Keratinocyte (primary cell): Measurements from ENCODE around the gene KLK1. TPM values are rescaled to one million over a fixed set of nuclear protein-coding genes. Genes with fewer than 3 reads are reported as not detected.

Experiments
- DNase-seq: peaks from one replicate; pipeline ENCODE4 v3.0.0-alpha.2; 2011; ENCODE audit warnings: low read depth, missing footprints, low spot score
- FAIRE-seq: peaks from 2 replicates; lab custom pipeline; 2011; peaks lifted over from hg19 to GRCh38; lab: Jason Lieb, UNC
- H2AFZ ChIP-seq: 2 replicates; pipeline ENCODE4 v1.6.0; 2012; ENCODE audit warnings: low read length, control low read depth, inconsistent platforms; ENCODE audit not compliant: control insufficient read depth
- H3K27ac ChIP-seq: 2 replicates; pipeline ENCODE4 v1.5.1; 2011; ENCODE audit warnings: low read length; ENCODE audit not compliant: control insufficient read depth, insufficient read depth
- H3K27me3 ChIP-seq: 3 replicates; pipeline ENCODE4 v1.6.0; 2011; ENCODE audit warnings: low read length; ENCODE audit not compliant: control insufficient read depth, insufficient read depth; ENCODE audit errors: extremely low read depth
- H3K36me3 ChIP-seq, 2 experiments: 2 replicates in 1 of 2; 3 replicates in 1 of 2; pipeline ENCODE4 v1.5.1; 2011; ENCODE audit warnings: low read length in 2 of 2, mild to moderate bottlenecking in 1 of 2; ENCODE audit not compliant: control insufficient read depth in 2 of 2, insufficient read depth in 2 of 2; ENCODE audit errors: extremely low read depth in 1 of 2
- H3K4me1 ChIP-seq: 3 replicates; pipeline ENCODE4 v1.5.1; 2011; ENCODE audit warnings: low read length; ENCODE audit not compliant: control insufficient read depth, insufficient read depth; ENCODE audit errors: extremely low read depth
- H3K4me2 ChIP-seq: 3 replicates; pipeline ENCODE4 v1.6.0; 2011; ENCODE audit warnings: low read depth, low read length; ENCODE audit not compliant: control insufficient read depth, insufficient read depth; ENCODE audit errors: extremely low read depth
- H3K4me3 ChIP-seq, 3 experiments: fragments of 200-600 bp in 1 of 3; sonication (generic) in 1 of 3; 2 replicates in 2 of 3; 3 replicates in 1 of 3; pipeline ENCODE4 v1.5.1; 2011 to 2016; ENCODE audit warnings: low read length in 3 of 3, mild to moderate bottlenecking in 3 of 3, control low read depth in 2 of 3, inconsistent platforms in 1 of 3, low read depth in 1 of 3, mixed read lengths in 1 of 3, mixed run types in 1 of 3, moderate library complexity in 1 of 3; ENCODE audit not compliant: control insufficient read depth in 2 of 3, insufficient read depth in 2 of 3; ENCODE audit errors: extremely low read depth in 1 of 3
- H3K79me2 ChIP-seq: 2 replicates; pipeline ENCODE4 v1.6.0; 2012; ENCODE audit warnings: low read length; ENCODE audit not compliant: control insufficient read depth, insufficient read depth
- H3K9ac ChIP-seq: 3 replicates; pipeline ENCODE4 v1.6.0; 2011; ENCODE audit warnings: low read length; ENCODE audit not compliant: control insufficient read depth, insufficient read depth; ENCODE audit errors: extremely low read depth
- H3K9me1 ChIP-seq: 3 replicates; pipeline ENCODE4 v1.6.0; 2011; ENCODE audit warnings: low read length; ENCODE audit not compliant: control insufficient read depth, insufficient read depth; ENCODE audit errors: extremely low read depth
- H3K9me3 ChIP-seq: 2 replicates; pipeline ENCODE4 v1.5.1; 2012; ENCODE audit warnings: low read depth, low read length; ENCODE audit not compliant: control insufficient read depth
- H4K20me1 ChIP-seq: 3 replicates; pipeline ENCODE4 v1.6.0; 2011; ENCODE audit warnings: low read length; ENCODE audit not compliant: control insufficient read depth, insufficient read depth; ENCODE audit errors: extremely low read depth
- EZH2 ChIP-seq: IDR thresholded peaks from one replicate; pipeline ENCODE4 v1.6.1; 2012; ENCODE audit warnings: inconsistent platforms, mild to moderate bottlenecking, low read length, moderate library complexity
- dilution Hi-C: fragments of 300-500 bp; cut with MboI; formaldehyde crosslinking; loops from one replicate; pipeline ENCODE4 v1.7.0; 2020; ENCODE audit warnings: low sequenced_read_pairs; ENCODE audit not compliant: extremely low pct_ligation_motif_present
- polyA plus RNA-seq, 5 experiments: library from polyadenylated mRNA; depleted of rRNA in 3 of 5; stranded (reverse) in 3 of 5; stranded (forward) in 1 of 5; unstranded in 1 of 5; fragments of >200 nt; gene quantifications; 1 replicate in 1 of 5; 2 replicates in 3 of 5; 3 replicates in 1 of 5; pipeline versions ENCODE4 v1.2.1 to v1.2.3, GENCODE V29; 2011 to 2012; ENCODE audit warnings: missing spikeins in 2 of 5, low read depth in 1 of 5, low replicate concordance in 1 of 5
- TF ChIP-seq, protein P1 (sequence below), 3 experiments: IDR thresholded peaks in 1 of 3; conservative IDR thresholded peaks in 1 of 3; optimal IDR thresholded peaks in 1 of 3; 2 replicates in 2 of 3; 3 replicates in 1 of 3; pipeline versions ENCODE3 to v1.5.1; 2011; ENCODE audit warnings: low read length in 3 of 3, mild to moderate bottlenecking in 3 of 3, moderate library complexity in 2 of 3, control low read depth in 1 of 3, inconsistent platforms in 1 of 3; ENCODE audit not compliant: insufficient read depth in 2 of 3; ENCODE audit errors: extremely low read depth in 1 of 3

KLK1 gene
- polyA plus RNA-seq, 1 donor (not counting 4 experiments of a cell fraction or from before 2014, with no cell fraction given): 0.31 TPM

GRCh38 chr19:50820086-50820485 lies 3.5 kb downstream of the KLK1 start:
- H3K36me3 ChIP-seq: no peaks in the 10 kb centered on the region
- H3K9me1 ChIP-seq: no peaks in the 10 kb centered on the region
- DNase-seq: no peak
- no peak for TF ChIP-seq EZH2
- TF ChIP-seq, protein P1, sequence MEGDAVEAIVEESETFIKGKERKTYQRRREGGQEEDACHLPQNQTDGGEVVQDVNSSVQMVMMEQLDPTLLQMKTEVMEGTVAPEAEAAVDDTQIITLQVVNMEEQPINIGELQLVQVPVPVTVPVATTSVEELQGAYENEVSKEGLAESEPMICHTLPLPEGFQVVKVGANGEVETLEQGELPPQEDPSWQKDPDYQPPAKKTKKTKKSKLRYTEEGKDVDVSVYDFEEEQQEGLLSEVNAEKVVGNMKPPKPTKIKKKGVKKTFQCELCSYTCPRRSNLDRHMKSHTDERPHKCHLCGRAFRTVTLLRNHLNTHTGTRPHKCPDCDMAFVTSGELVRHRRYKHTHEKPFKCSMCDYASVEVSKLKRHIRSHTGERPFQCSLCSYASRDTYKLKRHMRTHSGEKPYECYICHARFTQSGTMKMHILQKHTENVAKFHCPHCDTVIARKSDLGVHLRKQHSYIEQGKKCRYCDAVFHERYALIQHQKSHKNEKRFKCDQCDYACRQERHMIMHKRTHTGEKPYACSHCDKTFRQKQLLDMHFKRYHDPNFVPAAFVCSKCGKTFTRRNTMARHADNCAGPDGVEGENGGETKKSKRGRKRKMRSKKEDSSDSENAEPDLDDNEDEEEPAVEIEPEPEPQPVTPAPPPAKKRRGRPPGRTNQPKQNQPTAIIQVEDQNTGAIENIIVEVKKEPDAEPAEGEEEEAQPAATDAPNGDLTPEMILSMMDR (optimal IDR thresholded peaks at IDR 0.05 in 1 of 3, IDR thresholded peaks at IDR 0.05 in 1 of 3, conservative IDR thresholded peaks at IDR 0.05 in 1 of 3; ENCODE audit: extremely low read depth in 1 of 3, insufficient read depth in 2 of 3, low read length in 3 of 3): no peak
- peaks cover 33% of the 10 kb centered on the region for H3K27me3 ChIP-seq
- H2AFZ ChIP-seq: no peak overlapping the region
- peaks cover 6% of the 10 kb centered on the region for H3K4me1 ChIP-seq
- H3K27ac ChIP-seq: no peak overlapping the region
- H3K4me3 ChIP-seq: no peak overlapping the region
- dilution Hi-C loops: no loop called here
- H3K9ac ChIP-seq: no peak overlapping the region
- no peak for FAIRE-seq
- H3K79me2 ChIP-seq: no peaks in the 10 kb centered on the region
- H3K9me3 ChIP-seq: no peaks in the 10 kb centered on the region
- H4K20me1 ChIP-seq: no peaks in the 10 kb centered on the region
- H3K4me2 ChIP-seq: no peak overlapping the region

GRCh38 chr19:50819636-50820035 lies 4.0 kb downstream of the KLK1 start:
- H3K9me3 ChIP-seq: no peaks in the 10 kb centered on the region
- TF ChIP-seq EZH2: no peak
- TF ChIP-seq, protein P1 (optimal IDR thresholded peaks at IDR 0.05 in 1 of 3, IDR thresholded peaks at IDR 0.05 in 1 of 3, conservative IDR thresholded peaks at IDR 0.05 in 1 of 3; ENCODE audit: extremely low read depth in 1 of 3, insufficient read depth in 2 of 3, low read length in 3 of 3): no peak
- no peak overlapping the region for H3K4me3 ChIP-seq
- no peak overlapping the region for H2AFZ ChIP-seq
- H3K4me2 ChIP-seq: no peak overlapping the region
- FAIRE-seq: no peak
- H3K27me3 ChIP-seq: peaks cover 33% of the 10 kb centered on the region
- H3K79me2 ChIP-seq: no peaks in the 10 kb centered on the region
- no peak overlapping the region for H3K9ac ChIP-seq
- H3K4me1 ChIP-seq: peaks cover 6% of the 10 kb centered on the region
- dilution Hi-C loops: no loop called here
- DNase-seq: no peak
- no peaks in the 10 kb centered on the region for H4K20me1 ChIP-seq
- no peaks in the 10 kb centered on the region for H3K36me3 ChIP-seq
- no peaks in the 10 kb centered on the region for H3K9me1 ChIP-seq
- H3K27ac ChIP-seq: no peak overlapping the region
